Progenitor cell of endocrine pancreas (in vitro differentiated cells): ENCODE measurements around the gene BCAS2. TPM values are rescaled to one million over a fixed set of nuclear protein-coding genes. Genes with fewer than 3 reads are reported as not detected.

Source experiments
- DNase-seq: peaks from one replicate; pipeline ENCODE4 v3.0.0; 2021; ENCODE audit warnings: low spot score; ENCODE audit not compliant: unreplicated experiment
- H3K27ac Mint-ChIP-seq: 2 replicates; pipeline ENCODE4 v1.8.0; 2021; ENCODE audit warnings: mild to moderate bottlenecking, moderate library complexity, mixed read lengths
- H3K27me3 Mint-ChIP-seq: 2 replicates; pipeline ENCODE4 v1.8.0; 2021; ENCODE audit warnings: mixed read lengths
- H3K36me3 Mint-ChIP-seq: 2 replicates; pipeline ENCODE4 v1.8.0; 2022; ENCODE audit warnings: mixed read lengths; ENCODE audit not compliant: insufficient read depth
- H3K4me1 Mint-ChIP-seq: 2 replicates; pipeline ENCODE4 v1.8.0; 2021; ENCODE audit warnings: low read depth, mixed read lengths
- H3K4me3 Mint-ChIP-seq: 2 replicates; pipeline ENCODE4 v1.8.0; 2021; ENCODE audit warnings: low read depth, mild to moderate bottlenecking, moderate library complexity, mixed read lengths
- H3K9me3 Mint-ChIP-seq: 2 replicates; pipeline ENCODE4 v1.8.0; 2021; ENCODE audit warnings: low read depth, mixed read lengths
- total RNA-seq: library from RNA; stranded (reverse); gene quantifications from 2 replicates; pipeline ENCODE4 v1.2.1, GENCODE V29; 2021
- TF ChIP-seq, protein P1 (sequence below): fragments of 200-600 bp; sonication (generic); IDR thresholded peaks from one replicate; pipeline ENCODE4 v1.5.0; 2021; ENCODE audit warnings: antibody characterized with exemption, mild to moderate bottlenecking; ENCODE audit not compliant: unreplicated experiment

Gene BCAS2
- total RNA-seq, 1 donor from 2014 or later, result 58.5 TPM

DNA sequence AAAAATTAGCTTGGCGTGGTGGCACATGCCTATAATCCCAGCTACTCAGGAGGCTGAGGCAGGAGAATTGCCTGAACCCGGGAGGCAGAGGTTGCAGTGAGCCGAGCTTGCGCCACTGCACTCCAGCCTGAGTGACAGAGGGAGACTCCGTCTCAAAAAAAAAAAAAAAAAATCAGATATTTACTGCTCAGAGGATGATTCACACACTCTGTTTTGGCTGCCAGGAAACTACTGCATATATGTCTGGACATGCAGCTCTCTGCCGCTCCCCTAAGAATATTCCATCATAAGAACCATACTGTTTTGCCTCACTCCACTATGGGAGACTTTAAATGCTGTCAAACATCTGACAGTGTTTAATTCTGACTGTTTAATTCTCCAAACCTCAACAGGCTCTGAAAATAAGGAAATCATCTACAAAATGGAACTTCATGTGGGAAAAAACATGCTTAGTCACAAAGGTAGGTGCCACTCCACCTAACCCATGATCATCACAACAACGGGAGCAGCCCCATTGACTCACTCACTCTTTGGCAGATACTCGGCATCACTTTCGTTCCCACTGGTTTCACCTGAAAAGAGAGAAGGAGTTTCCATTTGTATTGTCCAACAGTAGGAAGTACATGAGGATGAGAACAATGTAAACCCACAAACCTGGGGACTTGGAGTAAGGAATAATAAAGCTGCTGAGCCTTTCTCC lies 29.3 kb upstream of the BCAS2 start:
- Mint-ChIP-seq H3K36me3 (peaks cover 11% of the 10 kb centered on the region), H3K27me3 (no peaks in the 10 kb centered on the region), H3K27ac (peak overlapping the region; percentile 56), H3K4me1 (no peaks in the 10 kb centered on the region), H3K9me3 (no peaks in the 10 kb centered on the region), H3K4me3 (no peak overlapping the region)
- no peak for DNase-seq
- TF ChIP-seq, protein P1, sequence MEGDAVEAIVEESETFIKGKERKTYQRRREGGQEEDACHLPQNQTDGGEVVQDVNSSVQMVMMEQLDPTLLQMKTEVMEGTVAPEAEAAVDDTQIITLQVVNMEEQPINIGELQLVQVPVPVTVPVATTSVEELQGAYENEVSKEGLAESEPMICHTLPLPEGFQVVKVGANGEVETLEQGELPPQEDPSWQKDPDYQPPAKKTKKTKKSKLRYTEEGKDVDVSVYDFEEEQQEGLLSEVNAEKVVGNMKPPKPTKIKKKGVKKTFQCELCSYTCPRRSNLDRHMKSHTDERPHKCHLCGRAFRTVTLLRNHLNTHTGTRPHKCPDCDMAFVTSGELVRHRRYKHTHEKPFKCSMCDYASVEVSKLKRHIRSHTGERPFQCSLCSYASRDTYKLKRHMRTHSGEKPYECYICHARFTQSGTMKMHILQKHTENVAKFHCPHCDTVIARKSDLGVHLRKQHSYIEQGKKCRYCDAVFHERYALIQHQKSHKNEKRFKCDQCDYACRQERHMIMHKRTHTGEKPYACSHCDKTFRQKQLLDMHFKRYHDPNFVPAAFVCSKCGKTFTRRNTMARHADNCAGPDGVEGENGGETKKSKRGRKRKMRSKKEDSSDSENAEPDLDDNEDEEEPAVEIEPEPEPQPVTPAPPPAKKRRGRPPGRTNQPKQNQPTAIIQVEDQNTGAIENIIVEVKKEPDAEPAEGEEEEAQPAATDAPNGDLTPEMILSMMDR, result no peak

DNA sequence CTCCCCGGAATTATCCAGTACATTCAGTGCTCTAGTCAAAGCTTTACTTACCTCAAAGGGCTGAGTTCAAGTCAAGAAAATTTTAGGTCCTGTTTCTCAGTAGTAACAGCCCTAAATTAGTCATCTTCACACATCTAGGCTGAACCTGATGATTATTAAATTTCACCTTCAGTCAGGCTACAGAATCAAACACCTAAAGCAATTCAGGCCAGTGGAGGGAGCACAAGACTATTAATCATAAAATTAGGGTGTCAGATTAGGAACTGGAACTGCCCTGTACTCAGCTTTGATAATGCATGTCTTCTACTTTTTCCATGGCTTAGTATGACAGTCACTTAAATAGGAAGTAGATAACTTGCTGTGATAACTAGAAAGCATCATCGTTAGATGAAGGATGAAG lies 28.4 kb upstream of the BCAS2 start:
- Mint-ChIP-seq H3K9me3 (no peaks in the 10 kb centered on the region), H3K27me3 (no peaks in the 10 kb centered on the region), H3K4me1 (no peaks in the 10 kb centered on the region), H3K27ac (no peak overlapping the region), H3K4me3 (no peak overlapping the region), H3K36me3 (peaks cover 9% of the 10 kb centered on the region)
- TF ChIP-seq, protein P1, result no peak
- no peak for DNase-seq

- no peak for DNase-seq
- no peaks in the 10 kb centered on the region for H3K4me1 Mint-ChIP-seq
- peaks cover 7% of the 10 kb centered on the region for H3K36me3 Mint-ChIP-seq
- no peaks in the 10 kb centered on the region for H3K9me3 Mint-ChIP-seq
- H3K27ac Mint-ChIP-seq, result no peak overlapping the region
- no peak overlapping the region for H3K4me3 Mint-ChIP-seq
- TF ChIP-seq, protein P1, result no peak
- no peaks in the 10 kb centered on the region for H3K27me3 Mint-ChIP-seq
These were observed 27.6 kb upstream of the BCAS2 start for GRCh38 chr1:114609026-114609425.

DNA sequence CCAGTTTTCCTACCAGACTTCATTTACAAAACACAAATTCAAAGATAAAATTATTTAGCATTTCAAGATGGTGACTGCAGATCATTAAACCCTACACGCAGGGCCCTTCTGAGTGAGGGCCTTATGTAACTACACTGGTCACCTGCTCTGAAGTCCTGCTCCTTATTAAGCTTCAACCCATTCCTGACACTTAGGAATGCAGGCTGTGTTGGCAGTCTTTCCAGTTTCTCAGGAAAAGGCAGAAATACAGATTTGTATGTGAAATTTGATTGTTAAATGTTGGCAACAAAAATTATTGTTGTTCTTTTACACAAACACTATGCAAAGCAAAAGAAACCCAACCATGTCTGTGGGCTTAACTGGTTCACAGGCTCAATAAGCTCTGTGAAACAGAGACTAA lies 25.8 kb upstream of the BCAS2 start:
- Mint-ChIP-seq H3K4me3 (no peak overlapping the region), H3K4me1 (no peaks in the 10 kb centered on the region), H3K27me3 (no peaks in the 10 kb centered on the region), H3K27ac (no peak overlapping the region), H3K36me3 (peaks cover 4% of the 10 kb centered on the region), H3K9me3 (no peaks in the 10 kb centered on the region)
- no peak for DNase-seq
- TF ChIP-seq, protein P1, result no peak

- Mint-ChIP-seq H3K9me3 (no peaks in the 10 kb centered on the region), H3K4me3 (no peak overlapping the region), H3K27me3 (no peaks in the 10 kb centered on the region), H3K27ac (no peak overlapping the region), H3K36me3 (peaks cover 13% of the 10 kb centered on the region), H3K4me1 (no peaks in the 10 kb centered on the region)
- DNase-seq, result no peak
- TF ChIP-seq, protein P1, result no peak
These were observed 16.5 kb upstream of the BCAS2 start for GRCh38 chr1:114597949-114598348.
